SU-DHL-6 (cell line): ENCODE data around the gene FOXC1.
A peak's percentile ranks its signal among the peaks of the same experiment; 100 is the strongest.

Source experiments
- EZH2phosphoT487 ChIP-seq: fragments of 200-600 bp; sonication (generic), shearing (Covaris generic); conservative IDR thresholded peaks from 2 replicates; pipeline ENCODE4 v1.6.1; 2018; ENCODE audit warnings: mild to moderate bottlenecking, antibody characterized with exemption, low read length, moderate library complexity, mixed read lengths
- TF ChIP-seq, protein P1 (sequence below): fragments of 200-600 bp; sonication (generic); IDR thresholded peaks from one replicate; pipeline ENCODE4 v1.5.1; 2017; ENCODE audit warnings: antibody characterized with exemption, mild to moderate bottlenecking, low read length, moderate library complexity; ENCODE audit not compliant: insufficient read depth, poor library complexity, severe bottlenecking

DNA sequence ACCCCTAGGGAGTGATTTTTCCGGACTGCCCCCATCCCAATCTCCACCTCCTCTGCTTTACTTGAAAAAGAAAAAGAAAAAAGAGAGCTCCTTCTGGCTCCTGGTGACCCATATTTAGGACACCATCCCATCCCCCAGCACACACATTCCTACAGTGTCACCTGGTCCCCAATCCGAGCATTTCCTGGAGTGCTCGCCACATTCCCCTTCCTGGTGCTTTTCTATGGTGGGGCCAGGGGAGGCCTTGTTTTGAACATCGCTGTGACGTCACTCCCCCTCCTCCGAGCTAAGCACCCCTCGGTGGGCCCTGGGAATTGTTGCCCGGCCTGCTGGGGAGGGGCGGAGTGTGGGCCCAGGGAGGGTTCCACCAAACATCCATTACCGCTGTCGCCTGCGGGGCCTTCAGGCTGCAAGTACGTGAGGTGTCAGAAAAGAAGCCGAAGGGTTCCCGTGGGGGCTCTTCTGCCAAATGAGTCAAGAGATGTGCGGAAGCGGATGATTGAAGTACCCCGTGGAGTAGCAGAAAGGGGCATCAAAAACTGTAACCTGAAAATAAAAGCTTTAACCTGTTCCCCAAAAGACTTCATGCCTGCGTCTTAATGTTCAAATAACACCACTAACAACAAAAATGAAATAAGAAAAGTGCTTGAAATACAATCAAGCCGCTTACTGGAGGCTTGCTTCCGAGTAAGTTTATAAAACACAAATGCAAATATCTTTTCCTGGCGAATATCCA lies 2.8 kb upstream of the FOXC1 start:
- 0 out of 2 replicates have a peak, but pooled peaks have one; percentile 2 for TF ChIP-seq EZH2phosphoT487
- TF ChIP-seq, protein P1, sequence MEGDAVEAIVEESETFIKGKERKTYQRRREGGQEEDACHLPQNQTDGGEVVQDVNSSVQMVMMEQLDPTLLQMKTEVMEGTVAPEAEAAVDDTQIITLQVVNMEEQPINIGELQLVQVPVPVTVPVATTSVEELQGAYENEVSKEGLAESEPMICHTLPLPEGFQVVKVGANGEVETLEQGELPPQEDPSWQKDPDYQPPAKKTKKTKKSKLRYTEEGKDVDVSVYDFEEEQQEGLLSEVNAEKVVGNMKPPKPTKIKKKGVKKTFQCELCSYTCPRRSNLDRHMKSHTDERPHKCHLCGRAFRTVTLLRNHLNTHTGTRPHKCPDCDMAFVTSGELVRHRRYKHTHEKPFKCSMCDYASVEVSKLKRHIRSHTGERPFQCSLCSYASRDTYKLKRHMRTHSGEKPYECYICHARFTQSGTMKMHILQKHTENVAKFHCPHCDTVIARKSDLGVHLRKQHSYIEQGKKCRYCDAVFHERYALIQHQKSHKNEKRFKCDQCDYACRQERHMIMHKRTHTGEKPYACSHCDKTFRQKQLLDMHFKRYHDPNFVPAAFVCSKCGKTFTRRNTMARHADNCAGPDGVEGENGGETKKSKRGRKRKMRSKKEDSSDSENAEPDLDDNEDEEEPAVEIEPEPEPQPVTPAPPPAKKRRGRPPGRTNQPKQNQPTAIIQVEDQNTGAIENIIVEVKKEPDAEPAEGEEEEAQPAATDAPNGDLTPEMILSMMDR: no peak
